Thoracic aorta (tissue), 2 donors: ENCODE data around the gene VSIG8. TPM values are rescaled to one million over a fixed set of nuclear protein-coding genes. Genes with fewer than 3 reads are reported as not detected.

ENCODE experiments used
- ATAC-seq: fragments of 150-250 bp; one replicate; pipeline ENCODE4 v1.8.0; 2017; ENCODE audit warnings: low read depth; ENCODE audit not compliant: insufficient number of reproducible peaks, low FRiP score
- DNase-seq: peaks from one replicate; pipeline ENCODE4 v3.0.0-alpha.2; 2020; ENCODE audit warnings: low spot score
- H3K27ac ChIP-seq, 2 donors: fragments of 200-600 bp; sonication (generic); 1 replicate in 1 of 2; 2 replicates in 1 of 2; pipeline ENCODE4 v1.5.1; 2016; ENCODE audit warnings: mild to moderate bottlenecking in 2 of 2, moderate library complexity in 2 of 2
- H3K27me3 ChIP-seq: fragments of 200-600 bp; sonication (generic); replicated peaks from 2 replicates; pipeline ENCODE4 v1.6.0; 2016; ENCODE audit warnings: mild to moderate bottlenecking; ENCODE audit not compliant: insufficient read depth
- H3K36me3 ChIP-seq: fragments of 200-600 bp; sonication (generic); one replicate; pipeline ENCODE4 v1.5.1; 2016
- H3K4me1 ChIP-seq, 2 donors: fragments of 200-600 bp; sonication (generic); 1 replicate in 1 of 2; 2 replicates in 1 of 2; pipeline versions ENCODE4 v1.5.1 to v1.6.0; 2016; ENCODE audit warnings: low read depth in 2 of 2, mild to moderate bottlenecking in 1 of 2; ENCODE audit not compliant: control insufficient read depth in 1 of 2
- H3K4me3 ChIP-seq: fragments of 200-600 bp; sonication (generic); 2 replicates; pipeline ENCODE4 v1.5.1; 2016; ENCODE audit warnings: mild to moderate bottlenecking
- H3K9me3 ChIP-seq: fragments of 200-600 bp; sonication (generic); 2 replicates; pipeline ENCODE4 v1.5.1; 2016
- total RNA-seq, 2 donors: library from RNA; depleted of rRNA; stranded (reverse); fragments of >200 nt; gene quantifications; one replicate each; pipeline versions ENCODE4 v1.1.0 to v1.2.3, GENCODE V29; 2016
- TF ChIP-seq, protein P1 (sequence below): fragments of 200-600 bp; sonication (generic); IDR thresholded peaks from one replicate; pipeline ENCODE4 v1.5.1; 2019; ENCODE audit warnings: antibody characterized with exemption

VSIG8 gene
- total RNA-seq, 2 donors from 2014 or later, result not detected

DNA sequence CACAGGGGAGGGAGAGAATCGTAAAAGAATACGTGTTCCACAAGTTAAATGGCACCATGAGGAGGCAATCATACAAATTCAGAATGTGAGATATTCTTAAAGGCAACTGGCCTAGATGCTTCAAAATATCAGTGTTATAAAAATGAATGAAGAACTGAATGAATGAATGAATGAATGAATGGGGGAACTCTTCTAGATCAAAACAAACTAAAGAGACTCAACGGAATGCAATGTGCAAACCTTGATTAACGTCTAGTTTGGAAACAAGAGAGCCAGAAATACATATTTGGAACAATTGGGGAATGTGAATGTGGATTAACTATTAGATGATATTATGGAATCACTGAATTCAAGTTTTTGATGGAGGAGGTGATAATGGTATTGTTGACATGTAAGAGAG, 20.7 kb upstream of the VSIG8 start:
- no peaks in the 10 kb centered on the region for H3K9me3 ChIP-seq
- H3K36me3 ChIP-seq, result no peaks in the 10 kb centered on the region
- no peak for DNase-seq
- no peak for ATAC-seq
- no peak overlapping the region for H3K27ac ChIP-seq
- no peaks in the 10 kb centered on the region for H3K4me1 ChIP-seq
- H3K27me3 ChIP-seq, result no peaks in the 10 kb centered on the region
- no peak overlapping the region for H3K4me3 ChIP-seq
- TF ChIP-seq, protein P1, sequence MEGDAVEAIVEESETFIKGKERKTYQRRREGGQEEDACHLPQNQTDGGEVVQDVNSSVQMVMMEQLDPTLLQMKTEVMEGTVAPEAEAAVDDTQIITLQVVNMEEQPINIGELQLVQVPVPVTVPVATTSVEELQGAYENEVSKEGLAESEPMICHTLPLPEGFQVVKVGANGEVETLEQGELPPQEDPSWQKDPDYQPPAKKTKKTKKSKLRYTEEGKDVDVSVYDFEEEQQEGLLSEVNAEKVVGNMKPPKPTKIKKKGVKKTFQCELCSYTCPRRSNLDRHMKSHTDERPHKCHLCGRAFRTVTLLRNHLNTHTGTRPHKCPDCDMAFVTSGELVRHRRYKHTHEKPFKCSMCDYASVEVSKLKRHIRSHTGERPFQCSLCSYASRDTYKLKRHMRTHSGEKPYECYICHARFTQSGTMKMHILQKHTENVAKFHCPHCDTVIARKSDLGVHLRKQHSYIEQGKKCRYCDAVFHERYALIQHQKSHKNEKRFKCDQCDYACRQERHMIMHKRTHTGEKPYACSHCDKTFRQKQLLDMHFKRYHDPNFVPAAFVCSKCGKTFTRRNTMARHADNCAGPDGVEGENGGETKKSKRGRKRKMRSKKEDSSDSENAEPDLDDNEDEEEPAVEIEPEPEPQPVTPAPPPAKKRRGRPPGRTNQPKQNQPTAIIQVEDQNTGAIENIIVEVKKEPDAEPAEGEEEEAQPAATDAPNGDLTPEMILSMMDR, result no peak

DNA sequence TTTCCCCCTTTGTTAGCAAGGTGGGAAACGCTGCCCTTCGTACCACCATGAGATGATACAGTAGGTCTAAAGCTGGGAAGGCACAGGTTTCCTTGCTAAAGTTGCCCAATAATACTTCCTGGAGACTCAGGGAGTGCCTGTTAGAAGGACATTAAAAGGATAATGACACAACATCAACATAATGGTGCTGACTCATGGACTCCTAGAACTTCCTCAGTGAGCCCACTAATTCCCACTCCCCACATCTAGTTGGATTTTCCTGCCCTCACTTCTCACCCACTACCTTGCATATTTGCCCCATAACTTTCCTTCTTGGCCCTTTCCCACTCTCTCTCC, 20.0 kb upstream of the VSIG8 start:
- DNase-seq (no peak), ATAC-seq (no peak)
- H3K4me1 ChIP-seq, result no peaks in the 10 kb centered on the region
- H3K9me3 ChIP-seq, result no peaks in the 10 kb centered on the region
- TF ChIP-seq, protein P1, result no peak
- H3K27me3 ChIP-seq, result no peaks in the 10 kb centered on the region
- no peaks in the 10 kb centered on the region for H3K36me3 ChIP-seq
- no peak overlapping the region for H3K4me3 ChIP-seq
- no peak overlapping the region for H3K27ac ChIP-seq

DNA sequence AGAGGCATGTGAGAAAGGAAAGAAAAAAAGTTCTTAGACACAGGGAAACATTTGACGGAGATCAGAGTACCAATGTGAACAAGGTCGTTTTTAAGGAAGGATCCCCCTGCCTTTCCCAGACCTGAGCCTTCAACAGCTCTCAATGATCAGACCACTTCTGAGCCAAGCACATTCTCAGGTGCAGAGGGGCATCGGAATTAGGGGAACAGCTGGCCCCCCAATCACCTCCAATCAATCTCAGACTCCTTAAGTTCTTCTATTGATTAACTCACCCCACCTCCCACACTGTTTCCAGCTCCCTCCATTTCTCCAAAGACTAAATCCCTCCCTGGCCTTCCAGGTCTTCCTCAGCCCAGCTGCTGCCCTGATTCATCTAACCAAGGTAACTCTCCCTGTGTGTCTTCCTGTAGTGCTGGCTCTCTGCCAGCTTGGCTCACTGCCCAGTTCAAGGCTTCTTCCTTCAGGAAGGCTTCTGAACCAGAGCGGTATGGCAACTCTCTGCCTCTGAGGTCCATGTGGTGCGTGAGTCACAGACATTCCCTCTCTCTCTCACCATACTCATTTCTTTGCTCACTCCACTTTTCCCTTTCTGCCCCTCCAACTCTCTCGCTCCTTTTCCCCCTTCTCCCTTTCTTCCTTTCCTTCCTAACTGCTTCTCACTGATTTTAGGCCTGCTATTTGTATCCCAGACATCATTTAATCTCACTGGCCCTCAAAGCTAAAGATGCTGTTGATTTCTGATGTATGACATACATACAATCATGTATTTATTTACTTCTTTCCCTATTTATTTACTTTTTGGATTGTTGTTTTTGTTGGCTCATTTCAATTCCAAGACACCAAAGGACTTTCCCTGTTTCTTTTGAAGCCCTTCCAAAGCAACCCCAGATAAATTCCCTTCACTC, 19.4 kb upstream of the VSIG8 start:
- no peaks in the 10 kb centered on the region for H3K27me3 ChIP-seq
- H3K4me3 ChIP-seq, result no peak overlapping the region
- H3K36me3 ChIP-seq, result no peaks in the 10 kb centered on the region
- TF ChIP-seq, protein P1, result no peak
- no peaks in the 10 kb centered on the region for H3K4me1 ChIP-seq
- no peak for ATAC-seq
- no peaks in the 10 kb centered on the region for H3K9me3 ChIP-seq
- no peak overlapping the region for H3K27ac ChIP-seq
- DNase-seq, result no peak

DNA sequence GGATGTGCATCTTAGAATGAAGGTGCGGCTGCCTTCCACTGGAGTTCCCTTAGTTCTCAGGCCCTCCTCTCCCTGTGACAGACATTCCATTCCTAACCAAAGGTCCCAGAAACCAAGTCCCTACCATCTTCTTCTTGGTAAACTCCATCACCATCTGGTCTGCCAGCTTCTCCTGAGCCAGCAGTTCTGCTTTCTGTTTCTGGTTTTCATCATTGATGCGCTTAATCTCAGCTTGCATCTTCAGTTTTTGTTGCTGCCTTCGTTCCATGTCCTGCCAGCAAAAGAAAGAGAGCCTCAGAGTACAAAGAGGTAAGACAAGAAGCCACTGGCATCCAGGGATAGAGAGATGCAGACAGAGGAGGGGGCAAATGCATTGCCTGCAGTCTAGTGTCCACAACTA, 18.0 kb upstream of the VSIG8 start:
- TF ChIP-seq, protein P1, result no peak
- DNase-seq (no peak), ATAC-seq (no peak)
- H3K4me1 ChIP-seq, result no peaks in the 10 kb centered on the region
- H3K4me3 ChIP-seq, result no peak overlapping the region
- H3K9me3 ChIP-seq, result no peaks in the 10 kb centered on the region
- H3K27ac ChIP-seq, result no peak overlapping the region
- no peaks in the 10 kb centered on the region for H3K27me3 ChIP-seq
- no peaks in the 10 kb centered on the region for H3K36me3 ChIP-seq

DNA sequence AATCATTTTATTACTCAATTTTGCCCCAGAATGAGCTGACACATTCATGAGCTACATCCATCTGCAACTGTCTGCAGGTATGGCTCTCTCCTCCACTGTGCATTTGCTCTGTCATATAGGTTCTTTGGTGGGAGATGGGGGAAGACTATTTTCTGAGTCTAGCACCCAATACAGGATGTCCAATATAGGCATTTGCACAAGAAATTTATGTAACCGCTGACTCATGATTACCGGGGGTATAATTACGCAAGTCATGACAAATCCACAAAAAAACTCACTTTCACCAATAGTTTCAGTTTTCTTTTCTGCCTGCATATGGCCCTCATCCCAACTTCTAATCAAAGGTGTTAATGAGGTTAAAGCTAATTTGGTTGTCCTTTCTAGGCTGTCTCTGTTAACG, 17.5 kb upstream of the VSIG8 start:
- ATAC-seq (no peak), DNase-seq (no peak)
- H3K27me3 ChIP-seq, result no peaks in the 10 kb centered on the region
- H3K4me3 ChIP-seq, result no peak overlapping the region
- H3K4me1 ChIP-seq, result no peaks in the 10 kb centered on the region
- TF ChIP-seq, protein P1, result no peak
- no peaks in the 10 kb centered on the region for H3K36me3 ChIP-seq
- no peaks in the 10 kb centered on the region for H3K9me3 ChIP-seq
- H3K27ac ChIP-seq, result no peak overlapping the region
